Neutrophil (primary cell): ENCODE data around the gene CCDC18.

Experiments
- H3K27ac ChIP-seq: fragments of 200-600 bp; sonication (generic); 2 replicates; pipeline ENCODE4 v1.5.1; 2016; ENCODE audit warnings: mild to moderate bottlenecking, moderate library complexity
- H3K27me3 ChIP-seq: fragments of 200-600 bp; sonication (generic); 2 replicates; pipeline ENCODE4 v1.6.0; 2016; ENCODE audit warnings: mild to moderate bottlenecking
- H3K36me3 ChIP-seq: fragments of 200-600 bp; sonication (generic); 2 replicates; pipeline ENCODE4 v1.5.1; 2017
- H3K4me1 ChIP-seq, 2 experiments: fragments of 200-600 bp in 1 of 2; sonication (generic) in 1 of 2; 1 replicate in 1 of 2; 2 replicates in 1 of 2; pipeline versions ENCODE4 v1.5.1 to v1.6.1; 2013 to 2016; ENCODE audit warnings: low read depth in 1 of 2, low read length in 1 of 2, mild to moderate bottlenecking in 1 of 2, moderate library complexity in 1 of 2; ENCODE audit not compliant: control insufficient read depth in 1 of 2, insufficient read depth in 1 of 2
- H3K4me3 ChIP-seq, 2 experiments: fragments of 200-600 bp in 1 of 2; sonication (generic) in 1 of 2; 1 replicate in 1 of 2; 2 replicates in 1 of 2; pipeline ENCODE4 v1.5.1; 2013 to 2016; ENCODE audit warnings: low read depth in 1 of 2, low read length in 1 of 2, mild to moderate bottlenecking in 1 of 2, moderate library complexity in 1 of 2
- H3K9me3 ChIP-seq: fragments of 200-600 bp; sonication (generic); 2 replicates; pipeline ENCODE4 v1.5.1; 2016
- CTCF ChIP-seq: fragments of 200-600 bp; sonication (generic); IDR thresholded peaks from 2 replicates; pipeline ENCODE4 v1.5.1; 2016; ENCODE audit warnings: antibody characterized with exemption

CCDC18 gene

GRCh38 chr1:93194231-93194990 is 13.9 kb downstream of the CCDC18 start:
- H3K27ac ChIP-seq = no peak overlapping the region
- no peaks in the 10 kb centered on the region for H3K27me3 ChIP-seq

GRCh38 chr1:93196591-93196990 is 16.1 kb downstream of the CCDC18 start:
- H3K4me1 ChIP-seq = no peaks in the 10 kb centered on the region
- H3K27ac ChIP-seq = no peak overlapping the region
- no peaks in the 10 kb centered on the region for H3K27me3 ChIP-seq
- H3K36me3 ChIP-seq = peaks cover 23% of the 10 kb centered on the region
- no peak for TF ChIP-seq CTCF
- no peak overlapping the region for H3K4me3 ChIP-seq
- no peaks in the 10 kb centered on the region for H3K9me3 ChIP-seq

More at GRCh38 chr1:93194231-93194990, 13.9 kb downstream of the CCDC18 start:
- H3K36me3 ChIP-seq = peaks cover 17% of the 10 kb centered on the region
- H3K9me3 ChIP-seq = no peaks in the 10 kb centered on the region
- H3K4me1 ChIP-seq = no peaks in the 10 kb centered on the region
- TF ChIP-seq CTCF = no peak
- H3K4me3 ChIP-seq = no peak overlapping the region

GRCh38 chr1:93199150-93199549 is 18.6 kb downstream of the CCDC18 start:
- Histone ChIP-seq H3K27me3 (no peaks in the 10 kb centered on the region), H3K4me3 (no peak overlapping the region), H3K27ac (no peak overlapping the region), H3K36me3 (peaks cover 27% of the 10 kb centered on the region), H3K9me3 (no peaks in the 10 kb centered on the region), H3K4me1 (no peaks in the 10 kb centered on the region)
- TF ChIP-seq CTCF = no peak

GRCh38 chr1:93200086-93200620 is 19.6 kb downstream of the CCDC18 start:
- H3K4me1 ChIP-seq = peaks cover 3 to 4% of the 10 kb centered on the region in 2 experiments
- no peak overlapping the region for H3K4me3 ChIP-seq
- no peak overlapping the region for H3K27ac ChIP-seq
- H3K27me3 ChIP-seq = no peaks in the 10 kb centered on the region
- TF ChIP-seq CTCF = no peak
- no peaks in the 10 kb centered on the region for H3K9me3 ChIP-seq
- H3K36me3 ChIP-seq = peaks cover 27% of the 10 kb centered on the region

- Histone ChIP-seq H3K27me3 (no peaks in the 10 kb centered on the region), H3K4me3 (no peak overlapping the region), H3K4me1 (peaks cover 3 to 10% of the 10 kb centered on the region in 2 experiments), H3K9me3 (no peaks in the 10 kb centered on the region), H3K27ac (no peak overlapping the region), H3K36me3 (peaks cover 27% of the 10 kb centered on the region)
- no peak for TF ChIP-seq CTCF
Observed at GRCh38 chr1:93200714-93201113, 20.2 kb downstream of the CCDC18 start.
